Stimulated activated CD8-positive, alpha-beta memory T cell treated with anti-CD3 and anti-CD28 coated beads, Interleukin-15, amount 100 ng/mL, for 1 hour (primary cell): ENCODE results near the gene CHM.

ENCODE experiments used
- DNase-seq: peaks from one replicate; pipeline ENCODE4 v3.0.0-alpha.2; 2020; ENCODE audit warnings: low read depth

Gene CHM

DNA sequence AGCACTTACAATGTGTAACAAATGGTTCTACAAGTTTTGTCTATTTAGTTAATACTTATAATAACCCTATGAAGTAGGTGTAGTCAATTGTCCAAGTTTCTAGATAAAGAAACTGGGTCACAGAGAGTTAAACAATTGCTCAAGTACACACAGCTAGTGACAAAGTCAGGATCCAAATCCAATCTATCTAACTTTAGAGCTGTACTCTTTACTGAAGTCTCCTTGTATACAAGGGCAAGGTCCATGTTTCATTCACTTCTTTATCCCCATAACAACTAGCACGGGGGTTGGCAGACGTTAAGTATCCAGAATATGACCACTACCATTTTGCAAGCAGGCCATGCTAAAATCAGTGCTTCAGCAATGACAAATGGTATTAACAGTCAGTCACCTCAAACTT, 141.0 kb downstream of the CHM start:
- DNase-seq, result no peak

DNA sequence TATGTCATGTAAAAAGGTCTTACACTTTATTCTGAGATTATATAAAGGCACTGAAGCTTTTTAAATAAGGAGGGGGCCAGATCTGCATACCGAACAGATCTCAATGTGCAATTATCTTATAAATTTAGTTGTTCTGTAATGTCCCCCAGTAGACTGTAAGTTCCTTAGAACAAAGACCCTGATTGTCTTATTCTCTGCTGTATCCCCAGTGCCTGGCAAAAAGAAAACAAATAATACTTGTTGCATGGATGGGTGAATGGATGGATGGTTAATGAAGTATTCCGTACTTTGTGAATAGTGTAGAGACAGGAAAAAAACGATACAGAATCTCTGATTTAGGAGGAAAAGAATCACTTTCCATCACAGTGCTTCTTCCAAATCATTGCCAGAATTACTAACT, 141.5 kb downstream of the CHM start:
- DNase-seq, result no peak

- DNase-seq, result no peak
Observed at GRCh38 chrX:85903692-85904471, 143.5 kb downstream of the CHM start.

GRCh38 chrX:85897362-85898126, 149.8 kb downstream of the CHM start:
- no peak for DNase-seq

DNA sequence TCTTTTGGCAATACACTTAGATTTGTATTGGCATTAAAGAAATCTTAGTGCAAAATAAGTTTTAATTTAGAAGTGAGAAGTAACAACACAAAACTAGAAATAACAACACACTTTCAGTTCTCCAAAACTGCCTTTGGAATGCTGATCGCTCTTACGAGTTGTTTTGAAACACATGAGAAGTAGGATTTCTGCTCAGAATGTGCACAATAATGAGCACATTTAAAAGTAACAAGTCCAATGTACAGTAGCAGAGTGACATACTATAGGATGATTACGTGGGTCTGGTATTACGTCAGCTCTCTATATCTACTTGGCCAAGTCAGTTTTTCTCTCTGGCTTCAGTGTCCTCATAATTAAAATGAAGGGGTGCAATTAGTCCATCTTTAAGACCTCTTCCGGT, 164.8 kb downstream of the CHM start:
- no peak for DNase-seq

DNA sequence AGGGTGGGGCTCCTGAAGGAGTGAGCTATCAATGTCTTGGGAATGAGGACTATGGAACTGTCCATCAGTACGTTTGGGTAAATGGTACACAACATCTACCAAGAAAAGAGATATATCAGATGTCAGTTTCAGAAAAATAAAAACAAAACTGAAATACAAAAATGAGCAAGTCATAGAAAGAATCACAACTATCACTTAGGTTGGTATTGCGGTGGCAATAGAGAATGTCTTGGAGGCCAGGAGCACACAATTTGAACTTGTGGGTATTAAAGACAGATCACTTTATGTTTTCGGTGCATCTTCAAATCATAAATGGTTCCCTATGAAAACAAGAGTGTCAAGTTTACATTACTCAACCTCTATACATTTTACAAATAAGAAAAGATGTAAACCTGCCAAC, 176.8 kb downstream of the CHM start:
- no peak for DNase-seq

- DNase-seq, result no peak
Observed at GRCh38 chrX:85865324-85865723, 182.0 kb downstream of the CHM start.

GRCh38 chrX:85859426-85859825, 187.9 kb downstream of the CHM start:
- DNase-seq, result no peak

GRCh38 chrX:85851418-85851817, 195.9 kb downstream of the CHM start:
- no peak for DNase-seq

- no peak for DNase-seq
Observed at GRCh38 chrX:85836868-85837267, 210.5 kb downstream of the CHM start.

DNA sequence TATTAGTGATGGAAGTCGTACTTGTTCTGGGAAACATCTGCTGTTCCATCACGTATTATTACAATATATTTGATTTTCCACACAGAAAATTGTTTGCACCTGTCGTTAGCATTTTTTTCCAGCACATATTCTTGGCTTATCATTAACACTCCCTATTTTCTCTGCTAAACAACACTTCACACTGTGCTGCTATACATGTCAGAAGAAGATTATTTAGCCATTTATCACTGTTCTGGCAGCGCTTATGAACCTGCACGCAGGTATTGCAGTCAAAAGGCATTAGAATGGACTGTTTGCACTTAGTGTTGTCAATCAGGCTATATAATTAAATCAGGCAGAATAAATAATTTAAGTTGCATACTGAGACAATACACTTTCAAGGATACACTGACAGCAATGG, 218.6 kb downstream of the CHM start:
- no peak for DNase-seq

DNA sequence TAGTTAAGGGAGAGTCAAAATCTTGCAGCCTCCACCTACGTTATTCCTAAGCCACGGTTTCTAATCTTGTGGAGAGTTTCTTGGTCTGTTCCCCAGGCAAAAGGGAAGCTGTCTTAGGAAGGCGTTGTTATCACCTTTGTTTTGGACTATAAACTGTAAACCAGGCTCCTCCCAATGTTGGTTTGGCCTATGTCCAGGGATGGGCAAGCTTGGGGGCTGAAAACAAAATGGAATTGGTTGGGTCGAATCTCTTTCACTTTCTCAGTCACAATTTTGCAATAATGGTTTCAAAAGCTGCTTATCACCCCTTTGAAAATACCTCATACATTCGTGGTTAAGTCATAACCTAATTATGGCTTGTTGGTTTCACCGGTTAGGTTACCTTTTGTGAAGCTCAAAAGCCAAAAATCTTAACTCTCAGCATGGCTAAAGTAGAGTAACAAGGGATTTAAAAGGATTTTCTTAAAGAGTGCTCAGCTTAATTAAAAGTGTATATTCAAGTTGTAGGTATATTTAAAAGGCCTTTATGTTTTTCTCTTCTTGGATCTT, 232.1 kb downstream of the CHM start:
- DNase-seq, result no peak
